PC-3 (cell line): ENCODE data around the gene HLA-DMB. TPM values are rescaled to one million over a fixed set of nuclear protein-coding genes. Genes with fewer than 3 reads are reported as not detected.
A peak's percentile ranks its signal among the peaks of the same experiment; 100 is the strongest.

ENCODE experiments used
- ATAC-seq: fragments of 200-7000 bp; cut with Tn5 transposase; 2 replicates; pipeline ENCODE4 v1.9.1; 2020; ENCODE audit warnings: mild to moderate bottlenecking, moderate library complexity
- BruUV-seq: library from RNA; stranded (reverse); fragments of 400-500 nt; replicated peaks from 2 replicates; lab custom pipeline; 2021; lab: Mats Ljungman, UMichigan
- CTCF ChIA-PET: fragments of 300-600 bp; sonication (Branson Sonifier 250); formaldehyde crosslinking; loops from one replicate; lab custom pipeline; 2022; ENCODE audit warnings: antibody characterized with exemption; lab: Charles Lee
- POLR2A ChIA-PET: fragments of 300-600 bp; sonication (Branson Sonifier 250); formaldehyde crosslinking; loops from one replicate; lab custom pipeline; 2022; ENCODE audit warnings: antibody characterized with exemption; ENCODE audit not compliant: unreplicated experiment; lab: Charles Lee
- DNase-seq: peaks from one replicate; pipeline ENCODE4 v3.0.0-alpha.2; 2015
- H2AFZ ChIP-seq: fragments of 300-600 bp; sonication (generic); 2 replicates; pipeline ENCODE4 v1.6.0; 2016; ENCODE audit warnings: antibody characterized with exemption, low read length
- H3F3A ChIP-seq: fragments of 300-600 bp; sonication (generic); one replicate; pipeline ENCODE4 v1.6.0; 2017; ENCODE audit warnings: antibody characterized with exemption, low read length, control low read depth, mild to moderate bottlenecking; ENCODE audit not compliant: unreplicated experiment
- H3K27ac ChIP-seq: fragments of 300-600 bp; sonication (generic); 2 replicates; pipeline ENCODE4 v1.5.1; 2016; ENCODE audit warnings: mild to moderate bottlenecking, low read length
- H3K27me3 ChIP-seq: fragments of 300-600 bp; sonication (generic); 2 replicates; pipeline ENCODE4 v1.6.1; 2016; ENCODE audit warnings: low read length, mixed read lengths
- H3K36me3 ChIP-seq: fragments of 300-600 bp; sonication (generic); 2 replicates; pipeline ENCODE4 v1.6.1; 2016; ENCODE audit warnings: low read depth, mixed run types, low read length, mixed read lengths
- H3K4me1 ChIP-seq: fragments of 300-600 bp; sonication (generic); 2 replicates; pipeline ENCODE4 v1.5.1; 2016; ENCODE audit warnings: low read length; ENCODE audit not compliant: insufficient read depth
- H3K4me2 ChIP-seq: fragments of 300-600 bp; sonication (generic); 2 replicates; pipeline ENCODE4 v1.6.0; 2016; ENCODE audit warnings: low read length
- H3K4me3 ChIP-seq: fragments of 300-600 bp; sonication (generic); 2 replicates; pipeline ENCODE4 v1.5.1; 2016; ENCODE audit warnings: mild to moderate bottlenecking, low read length, mixed read lengths
- H3K79me2 ChIP-seq: fragments of 300-600 bp; sonication (generic); 2 replicates; pipeline ENCODE4 v1.6.1; 2017; ENCODE audit warnings: low read length, mixed read lengths
- H3K9ac ChIP-seq: fragments of 300-600 bp; sonication (generic); 2 replicates; pipeline ENCODE4 v1.6.0; 2016; ENCODE audit warnings: mild to moderate bottlenecking, low read length
- H3K9me2 ChIP-seq: fragments of 300-600 bp; sonication (generic); replicated peaks from 2 replicates; pipeline ENCODE4 v1.6.1; 2016; ENCODE audit warnings: mixed run types, low read length, mixed read lengths
- H3K9me3 ChIP-seq: fragments of 300-600 bp; sonication (generic); 2 replicates; pipeline ENCODE4 v1.6.1; 2016; ENCODE audit warnings: low read length, mixed read lengths
- H4K20me1 ChIP-seq: fragments of 300-600 bp; sonication (generic); 2 replicates; pipeline ENCODE4 v1.6.1; 2016; ENCODE audit warnings: low read length, mixed read lengths
- CTCF ChIP-seq: fragments of 300-600 bp; sonication (generic); conservative IDR thresholded peaks from 2 replicates; pipeline ENCODE4 v1.5.1; 2017; ENCODE audit warnings: antibody characterized with exemption, low read depth, mild to moderate bottlenecking, low read length
- EZH2 ChIP-seq: fragments of 300-600 bp; sonication (generic); IDR thresholded peaks from one replicate; pipeline ENCODE4 v1.6.1; 2017; ENCODE audit warnings: antibody characterized with exemption, mild to moderate bottlenecking, low read length; ENCODE audit not compliant: unreplicated experiment
- EZH2phosphoT487 ChIP-seq: fragments of 300-600 bp; sonication (generic); IDR thresholded peaks from 2 replicates; pipeline ENCODE4 v1.6.1; 2018; ENCODE audit warnings: mild to moderate bottlenecking, antibody characterized with exemption, low read length, borderline replicate concordance
- intact Hi-C: fragments of 100-400 bp; cut with micrococcal nuclease; formaldehyde crosslinking; loops from 2 replicates; pipeline ENCODE4 v1.9.0; 2023
- total RNA-seq: library from RNA; depleted of rRNA; stranded (reverse); fragments of >200 nt; gene quantifications from 2 replicates; pipeline ENCODE4 v1.2.3, GENCODE V29; 2014

Gene HLA-DMB
- total RNA-seq, 1 experiment from 2014 or later = not detected

- peak overlapping the region; percentile 99 for H3K27ac ChIP-seq
- H3K79me2 ChIP-seq = peaks cover 67% of the 10 kb centered on the region
- H2AFZ ChIP-seq = no peak overlapping the region
- H3K4me1 ChIP-seq = peaks cover 38% of the 10 kb centered on the region
- peak overlapping the region; percentile 83 for H3K4me3 ChIP-seq
- no peaks in the 10 kb centered on the region for H3K9me2 ChIP-seq
- H3K36me3 ChIP-seq = peaks cover 28% of the 10 kb centered on the region
- CTCF ChIA-PET = interaction anchor here (0.7 to 2.2 kb wide), 3 partner anchors 15 to 693 kb away, joined by 3 to 11 read pairs (median 4); no protein-coding TSS in a partner anchor
- intact Hi-C loops = loop anchor here (5.0 kb wide), 1 partner anchor 773 kb away; no protein-coding TSS in a partner anchor
- DNase-seq (peak; percentile 99), ATAC-seq (peak; percentile 23)
- TF ChIP-seq EZH2 (no peak), CTCF (0 out of 2 replicates have a peak, but pooled peaks have one; percentile 19)
- BruUV-seq = no TSS peak
- H4K20me1 ChIP-seq = peaks cover 27% of the 10 kb centered on the region
- no peaks in the 10 kb centered on the region for H3K9me3 ChIP-seq
- H3K9ac ChIP-seq = peak overlapping the region; percentile 98
- POLR2A ChIA-PET = interaction anchor here (0.5 to 2.6 kb wide), 7 partner anchors 12 to 1267 kb away, joined by 3 to 59 read pairs (median 4); partner anchors contain the start of genes HMGA1 and TAP1
- peak overlapping the region; percentile 91 for H3K4me2 ChIP-seq
- no peaks in the 10 kb centered on the region for H3F3A ChIP-seq
- H3K27me3 ChIP-seq = no peaks in the 10 kb centered on the region
Observed at GRCh38 chr6:32969685-32970412, 29.0 kb upstream of the HLA-DMB start.

GRCh38 chr6:32968867-32969684 lies 28.2 kb upstream of the HLA-DMB start:
- peaks cover 20% of the 10 kb centered on the region for H4K20me1 ChIP-seq
- H3K4me3 ChIP-seq = peak overlapping the region; percentile 83
- peak overlapping the region; percentile 91 for H3K4me2 ChIP-seq
- H3K4me1 ChIP-seq = peaks cover 38% of the 10 kb centered on the region
- ChIA-PET CTCF (interaction anchor here (0.7 to 1.0 kb wide), 2 partner anchors 15 to 693 kb away, joined by 3 to 4 read pairs; no protein-coding TSS in a partner anchor), POLR2A (interaction anchor here (0.5 to 0.6 kb wide), 3 partner anchors 14 to 773 kb away, joined by 3 to 9 read pairs (median 3); no protein-coding TSS in a partner anchor)
- H3K36me3 ChIP-seq = peaks cover 20% of the 10 kb centered on the region
- BruUV-seq = no TSS peak
- no peaks in the 10 kb centered on the region for H3K9me2 ChIP-seq
- H3K79me2 ChIP-seq = peaks cover 59% of the 10 kb centered on the region
- 0 out of 2 replicates have a peak, but pooled peaks have one; percentile 14 for TF ChIP-seq CTCF
- no peak for TF ChIP-seq EZH2phosphoT487
- no peak for TF ChIP-seq EZH2
- ATAC-seq (peak; percentile 2), DNase-seq (peak; percentile 73)
- peak overlapping the region; percentile 99 for H3K27ac ChIP-seq
- H3K9ac ChIP-seq = peak overlapping the region; percentile 98
- H2AFZ ChIP-seq = no peak overlapping the region
- no peaks in the 10 kb centered on the region for H3K27me3 ChIP-seq
- no peaks in the 10 kb centered on the region for H3F3A ChIP-seq
- intact Hi-C loops = loop anchor here (1.0 kb wide), 1 partner anchor 16 kb away; the partner anchor contains the start of gene HLA-DMA
- H3K9me3 ChIP-seq = no peaks in the 10 kb centered on the region
